ENCODE data around the gene DUOXA1.

Gene DUOXA1, protein sequence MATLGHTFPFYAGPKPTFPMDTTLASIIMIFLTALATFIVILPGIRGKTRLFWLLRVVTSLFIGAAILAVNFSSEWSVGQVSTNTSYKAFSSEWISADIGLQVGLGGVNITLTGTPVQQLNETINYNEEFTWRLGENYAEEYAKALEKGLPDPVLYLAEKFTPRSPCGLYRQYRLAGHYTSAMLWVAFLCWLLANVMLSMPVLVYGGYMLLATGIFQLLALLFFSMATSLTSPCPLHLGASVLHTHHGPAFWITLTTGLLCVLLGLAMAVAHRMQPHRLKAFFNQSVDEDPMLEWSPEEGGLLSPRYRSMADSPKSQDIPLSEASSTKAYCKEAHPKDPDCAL

DNA sequence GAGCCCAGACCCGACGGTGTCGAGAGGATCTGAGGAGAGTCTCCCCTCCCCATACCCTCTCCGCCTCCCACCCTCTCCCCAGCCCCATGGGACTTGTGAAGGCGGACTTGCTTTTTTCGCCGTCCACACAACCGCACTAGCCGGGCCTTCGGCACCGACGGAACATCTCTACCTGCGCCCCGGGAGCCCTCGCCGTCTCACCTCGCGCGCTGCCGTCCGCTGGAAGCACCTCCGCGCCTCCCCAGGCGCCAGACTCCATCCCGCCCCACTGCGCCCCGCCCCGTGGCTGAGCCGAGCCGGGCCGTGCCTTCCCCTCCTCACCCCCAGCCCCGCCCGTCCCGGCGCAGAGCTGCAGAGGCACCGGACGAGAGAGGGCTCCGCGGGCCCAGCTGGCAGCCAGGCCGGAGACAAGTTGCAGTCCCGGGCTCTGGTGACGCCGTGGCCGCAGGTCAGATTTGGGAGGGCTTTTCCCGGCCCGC lies at the start of gene DUOXA1, which contains the start of gene DUOX1:
Gene DUOXA1, minus strand, starts transcription at position 229 of the 479 bp plus-strand sequence. CDS start 6,865 bp downstream, outside the sequence.
Gene DUOX1, plus strand, starts transcription at position 344 of the 479 bp plus-strand sequence. CDS start 1,973 bp downstream, outside the sequence.
- DNase-seq (ENCODE audit: low read depth in 2 of 2), result no peak

DNA sequence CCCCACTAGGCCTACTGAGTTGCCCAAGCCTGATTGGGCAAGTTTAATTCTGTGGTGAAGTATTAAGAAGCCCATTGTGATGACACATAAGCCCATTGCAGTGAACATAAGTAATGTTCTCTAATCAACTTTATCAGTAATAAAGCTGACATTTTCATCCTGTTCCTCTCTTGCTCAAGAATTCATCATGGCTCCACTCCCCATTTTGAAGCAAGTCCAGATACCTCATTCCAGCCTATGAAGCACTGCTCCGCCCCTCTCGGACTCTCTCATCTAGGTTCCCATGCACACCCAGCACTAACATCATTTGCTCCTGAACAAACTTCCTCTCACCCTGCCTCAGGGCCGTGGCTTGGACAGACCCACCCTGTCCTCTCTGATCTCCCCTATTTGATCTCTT lies 47.6 kb upstream of the DUOXA1 start:
- no peak for DNase-seq (ENCODE audit: low read depth in 2 of 2)

DNA sequence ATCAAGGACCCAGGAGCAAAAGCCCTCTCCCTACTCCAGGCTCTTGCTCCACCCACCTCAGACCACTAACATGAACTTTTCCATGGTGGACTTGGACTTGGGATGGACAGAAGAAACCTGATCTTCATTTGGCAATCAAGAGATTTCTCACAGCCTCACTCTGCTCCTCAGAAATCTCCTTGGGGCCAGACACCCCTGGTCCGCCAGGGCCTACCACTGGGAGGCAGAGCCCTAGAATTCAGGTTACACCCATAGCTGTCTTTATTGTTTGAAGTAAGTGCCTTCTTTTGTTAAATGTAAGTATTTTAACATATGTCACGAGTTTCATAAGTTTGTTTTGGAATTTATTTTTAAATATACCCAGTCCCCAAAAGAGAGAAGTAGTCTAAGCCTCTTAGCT lies 44.9 kb upstream of the DUOXA1 start:
- DNase-seq (ENCODE audit: low read depth in 2 of 2), result no peak

DNA sequence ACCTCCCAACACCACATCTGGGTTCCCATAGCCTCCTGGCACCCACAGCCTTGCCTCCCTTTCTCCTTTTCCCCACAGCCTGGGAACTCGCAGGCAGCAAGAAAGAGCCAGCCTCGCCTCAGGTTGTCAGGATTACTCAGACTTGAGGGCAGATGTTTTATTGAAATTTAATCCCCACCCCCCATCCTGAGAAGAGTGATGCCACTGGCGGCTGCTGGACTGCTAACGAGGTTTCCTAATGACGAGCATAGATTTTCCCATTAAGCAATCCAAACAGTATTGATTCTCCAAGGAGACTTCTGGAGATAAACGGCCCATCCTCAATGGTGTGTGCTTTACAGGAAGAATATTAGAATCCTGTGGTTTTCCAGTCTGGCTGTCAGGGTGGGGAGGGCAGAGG lies 44.4 kb upstream of the DUOXA1 start:
- DNase-seq (ENCODE audit: low read depth in 2 of 2), result no peak

DNA sequence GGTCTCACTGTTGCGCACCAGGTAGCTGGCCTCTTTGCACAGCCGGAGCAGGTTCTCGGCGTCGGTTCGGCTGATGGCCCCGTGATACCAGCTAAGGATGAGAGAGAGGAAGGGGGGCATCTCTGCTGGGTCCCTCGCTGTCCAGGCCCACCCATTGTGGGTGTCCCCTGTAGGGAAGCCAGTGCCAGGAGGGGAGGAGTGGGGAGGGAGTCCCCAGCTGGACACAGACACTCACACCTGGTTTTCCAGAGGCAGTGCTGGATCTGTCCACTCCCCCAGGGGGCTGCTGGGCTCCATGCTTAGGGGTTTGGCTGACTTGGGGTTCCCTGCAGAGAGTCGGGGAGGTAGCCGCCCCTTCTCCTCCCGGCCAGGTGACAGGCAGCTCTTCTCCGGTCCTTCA lies 42.2 kb upstream of the DUOXA1 start:
- no peak for DNase-seq (ENCODE audit: low read depth in 2 of 2)

DNA sequence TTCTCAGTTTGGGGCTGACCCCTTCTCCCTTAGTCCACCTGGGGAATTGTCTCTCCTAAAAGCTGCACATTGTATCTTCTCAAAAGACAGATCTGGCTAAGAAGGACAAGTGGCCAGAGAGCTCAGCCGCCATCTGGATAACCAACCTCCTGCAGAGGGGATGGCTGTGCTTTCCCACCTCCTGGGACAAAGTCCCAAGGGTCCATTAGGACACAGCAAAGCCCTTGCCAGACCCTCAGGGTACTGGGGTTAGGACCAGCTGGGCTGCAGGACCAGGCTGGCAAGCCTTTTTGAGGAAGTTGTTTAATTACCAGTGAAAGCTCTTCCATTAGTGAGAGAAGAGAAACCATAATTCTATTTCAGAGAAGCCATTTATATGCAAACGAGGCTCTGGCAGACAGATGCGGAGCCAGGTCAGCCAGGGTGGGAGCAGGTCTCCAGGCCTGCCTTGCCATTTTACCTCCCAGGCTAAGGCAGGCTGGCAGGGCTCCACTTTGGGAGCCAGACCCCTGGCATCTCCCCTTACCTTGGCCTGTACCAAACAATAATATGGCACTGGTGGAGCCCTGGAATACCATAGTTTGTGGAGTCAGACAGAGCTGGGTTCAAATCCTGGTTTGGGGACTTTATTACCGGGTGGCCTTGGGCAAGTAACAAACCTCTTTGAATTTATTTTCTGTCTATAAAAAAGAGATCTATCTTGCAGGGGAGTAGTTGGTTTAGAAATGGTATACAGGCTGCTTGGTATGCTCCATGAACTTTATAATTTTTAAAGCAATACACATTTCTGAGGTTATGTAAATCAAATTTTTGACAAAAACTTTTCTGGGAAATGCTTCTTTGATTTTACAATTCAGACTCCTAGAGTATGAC lies 40.2 kb upstream of the DUOXA1 start:
- no peak for DNase-seq (ENCODE audit: low read depth in 2 of 2)

DNA sequence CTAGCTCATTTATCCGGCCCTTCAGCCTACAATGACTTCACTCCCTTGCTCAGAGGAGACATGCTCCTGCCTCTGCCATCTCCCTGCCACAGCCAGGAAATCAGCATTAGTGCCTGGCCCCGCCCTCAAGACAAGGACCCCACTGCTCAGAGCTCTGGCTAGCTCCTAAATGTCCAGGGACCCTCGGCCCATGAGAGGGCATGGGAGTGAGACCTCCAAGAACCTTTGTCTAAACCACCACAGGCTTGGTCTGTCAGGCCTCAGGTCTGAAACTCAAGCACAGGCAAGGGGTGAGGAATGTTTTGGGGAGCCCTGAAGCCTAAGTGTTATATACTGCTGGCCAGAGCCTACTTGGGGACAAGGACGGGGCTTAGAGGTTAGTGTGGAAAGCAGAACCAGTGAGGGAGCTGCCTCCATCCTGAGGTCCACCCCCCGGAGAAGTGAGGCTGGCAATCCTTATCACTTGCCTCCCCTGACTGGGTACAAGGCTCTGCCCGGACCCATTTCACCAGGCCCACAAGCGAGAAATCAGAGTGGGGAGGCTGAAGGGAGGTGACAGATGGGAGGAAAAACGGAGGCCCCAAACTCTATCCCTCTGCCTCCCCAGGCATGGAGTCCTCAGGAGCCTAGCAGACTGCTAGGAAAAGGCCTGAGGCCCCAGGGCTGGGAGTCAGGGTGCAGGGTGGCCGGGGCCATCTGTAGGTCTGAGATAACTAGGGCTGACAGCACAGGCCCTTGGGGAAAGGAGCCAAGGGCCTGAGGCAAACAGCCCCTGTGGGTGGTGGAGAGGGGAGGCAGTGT lies 39.3 kb upstream of the DUOXA1 start:
- DNase-seq (ENCODE audit: low read depth in 2 of 2), result no peak

DNA sequence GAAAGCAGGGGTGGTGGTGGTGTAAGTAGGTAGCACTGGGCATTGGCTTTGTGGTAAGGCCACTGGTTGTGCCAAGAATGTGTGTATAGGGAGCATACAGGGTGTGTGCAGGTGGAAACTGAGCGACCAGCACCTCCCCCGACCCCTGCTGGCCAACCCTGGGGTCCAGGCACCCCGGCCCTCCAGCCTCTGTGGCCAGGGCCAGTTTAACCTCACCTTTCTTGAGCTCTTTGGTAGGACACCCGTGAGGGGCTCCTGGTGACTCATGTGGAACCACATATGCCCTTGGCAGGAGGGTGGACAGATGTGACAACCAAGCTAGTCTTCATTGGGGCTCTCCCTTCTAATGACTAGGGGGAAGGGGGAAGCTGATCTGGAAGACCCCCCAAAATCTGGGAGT lies 38.6 kb upstream of the DUOXA1 start:
- no peak for DNase-seq (ENCODE audit: low read depth in 2 of 2)

DNA sequence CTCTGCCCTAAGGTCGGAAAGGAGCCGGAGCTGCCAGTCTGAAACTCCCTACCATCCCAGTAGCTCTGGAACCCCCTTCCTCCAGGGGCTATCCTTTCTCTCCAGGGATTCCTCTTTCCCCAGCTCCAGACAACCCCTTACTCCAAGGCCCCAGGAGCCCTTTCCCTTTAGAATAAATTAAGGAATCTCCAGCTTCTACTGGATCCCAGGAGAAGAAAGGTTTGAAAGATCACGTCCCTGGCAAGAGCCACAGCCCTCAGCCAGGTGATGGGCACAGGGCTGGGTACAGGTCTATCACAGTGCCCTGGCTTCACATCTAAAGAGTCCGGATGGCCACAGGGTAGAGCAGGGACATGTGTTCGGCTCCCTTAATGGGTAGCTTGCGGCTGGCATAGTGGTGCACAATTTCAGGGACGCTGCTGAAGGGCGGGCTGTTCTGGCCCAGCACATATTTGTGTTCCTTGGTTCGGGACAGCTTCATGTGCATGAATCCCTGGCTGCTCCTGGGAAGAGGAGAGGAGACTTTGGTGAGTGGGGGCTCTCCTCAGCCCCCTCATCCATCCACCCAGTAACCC lies 38.0 kb upstream of the DUOXA1 start:
- DNase-seq (ENCODE audit: low read depth in 2 of 2), result no peak

DNA sequence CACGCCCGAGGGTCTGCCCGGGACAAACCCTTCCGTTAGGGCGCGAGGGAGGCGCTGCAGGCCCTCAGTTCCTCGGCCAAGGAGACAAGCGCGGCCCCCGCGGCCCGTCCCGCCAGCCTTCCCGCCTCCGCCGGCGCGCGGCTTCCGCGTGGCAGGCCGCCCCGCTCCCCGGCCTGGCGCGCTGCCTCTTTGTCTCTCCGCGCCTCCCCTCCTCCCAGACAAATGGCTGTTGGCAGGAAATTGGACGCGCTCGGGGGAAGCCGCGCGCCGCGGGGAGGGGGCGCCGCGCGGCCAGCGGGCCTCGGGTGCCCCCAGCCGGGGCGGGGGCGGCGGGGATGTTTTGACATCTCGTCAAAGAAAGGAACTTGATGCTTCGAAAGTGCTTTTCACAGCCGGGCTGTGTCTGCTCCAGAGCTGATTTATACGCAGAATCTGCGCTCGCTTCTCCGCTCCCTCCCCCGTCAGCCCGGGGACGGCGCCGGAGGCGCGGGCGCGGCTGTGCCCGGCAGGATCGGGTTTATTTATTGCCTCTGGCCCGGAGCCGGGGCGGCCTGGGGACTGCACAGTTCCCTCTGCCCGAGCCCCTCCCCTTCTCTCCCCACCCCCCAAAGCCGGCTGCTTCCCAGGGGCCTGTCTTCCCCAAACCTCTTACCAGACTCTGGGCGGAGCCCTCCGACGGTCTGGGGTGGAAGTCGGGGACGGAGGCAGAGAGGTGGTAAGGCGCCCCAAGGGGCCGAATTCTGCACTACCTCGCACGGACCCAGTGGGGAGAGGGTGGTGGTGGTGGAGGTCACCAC lies 37.4 kb upstream of the DUOXA1 start:
- peak; percentile 70 to 78 for DNase-seq (ENCODE audit: low read depth in 2 of 2)

DNA sequence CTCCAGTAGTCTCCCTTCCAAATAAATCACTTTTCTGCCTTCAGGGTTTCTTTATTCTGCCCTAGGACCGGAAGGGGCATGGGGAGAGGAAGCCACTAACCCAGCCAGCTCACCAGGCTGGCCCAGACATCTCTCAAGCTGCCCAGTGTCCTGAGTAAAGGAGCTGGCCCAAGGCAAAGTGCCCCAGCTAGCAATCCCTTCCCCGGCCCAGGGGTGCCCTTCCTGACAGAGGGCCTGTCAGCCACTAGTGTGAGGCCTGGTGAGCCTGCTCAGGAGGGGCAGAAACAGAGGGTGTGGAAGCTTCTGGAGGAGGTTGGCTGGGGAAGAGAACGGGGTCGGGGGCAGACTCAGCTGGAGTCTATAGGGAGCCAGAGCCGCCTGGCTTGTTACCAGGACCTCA lies 35.9 kb upstream of the DUOXA1 start:
- no peak for DNase-seq (ENCODE audit: low read depth in 2 of 2)

DNA sequence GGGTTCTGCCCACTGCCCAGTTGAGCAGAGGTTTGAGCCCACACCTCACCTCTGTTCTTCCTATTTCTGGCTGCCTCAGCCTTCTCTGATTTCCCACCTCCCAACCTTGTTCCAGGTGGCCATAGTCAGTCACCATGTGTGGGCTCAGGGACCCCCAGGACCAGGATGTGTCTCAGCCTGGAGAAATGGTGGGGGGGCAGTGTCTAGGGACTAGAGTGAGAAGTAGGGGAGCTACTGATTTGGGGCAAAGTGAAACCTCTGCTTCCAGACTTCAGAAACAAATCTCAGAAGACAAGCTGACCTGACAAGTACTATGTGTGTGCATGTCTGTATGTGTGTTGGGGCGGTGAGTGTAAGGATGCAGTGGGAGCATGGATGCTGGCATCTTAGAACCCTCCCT lies 35.2 kb upstream of the DUOXA1 start:
- DNase-seq (ENCODE audit: low read depth in 2 of 2), result no peak

DNA sequence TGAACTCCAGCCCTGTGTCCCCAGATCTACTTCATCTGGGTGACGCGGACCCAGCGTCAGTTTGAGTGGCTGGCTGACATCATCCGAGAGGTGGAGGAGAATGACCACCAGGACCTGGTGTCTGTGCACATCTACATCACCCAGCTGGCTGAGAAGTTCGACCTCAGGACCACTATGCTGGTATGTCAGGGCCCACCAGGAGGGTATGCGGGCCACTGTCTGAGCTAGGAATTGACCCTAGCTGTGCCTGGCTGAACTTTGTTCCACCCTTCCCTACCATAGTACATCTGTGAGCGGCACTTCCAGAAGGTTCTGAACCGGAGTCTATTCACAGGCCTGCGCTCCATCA lies 33.8 kb upstream of the DUOXA1 start:
- DNase-seq (ENCODE audit: low read depth in 2 of 2), result no peak

DNA sequence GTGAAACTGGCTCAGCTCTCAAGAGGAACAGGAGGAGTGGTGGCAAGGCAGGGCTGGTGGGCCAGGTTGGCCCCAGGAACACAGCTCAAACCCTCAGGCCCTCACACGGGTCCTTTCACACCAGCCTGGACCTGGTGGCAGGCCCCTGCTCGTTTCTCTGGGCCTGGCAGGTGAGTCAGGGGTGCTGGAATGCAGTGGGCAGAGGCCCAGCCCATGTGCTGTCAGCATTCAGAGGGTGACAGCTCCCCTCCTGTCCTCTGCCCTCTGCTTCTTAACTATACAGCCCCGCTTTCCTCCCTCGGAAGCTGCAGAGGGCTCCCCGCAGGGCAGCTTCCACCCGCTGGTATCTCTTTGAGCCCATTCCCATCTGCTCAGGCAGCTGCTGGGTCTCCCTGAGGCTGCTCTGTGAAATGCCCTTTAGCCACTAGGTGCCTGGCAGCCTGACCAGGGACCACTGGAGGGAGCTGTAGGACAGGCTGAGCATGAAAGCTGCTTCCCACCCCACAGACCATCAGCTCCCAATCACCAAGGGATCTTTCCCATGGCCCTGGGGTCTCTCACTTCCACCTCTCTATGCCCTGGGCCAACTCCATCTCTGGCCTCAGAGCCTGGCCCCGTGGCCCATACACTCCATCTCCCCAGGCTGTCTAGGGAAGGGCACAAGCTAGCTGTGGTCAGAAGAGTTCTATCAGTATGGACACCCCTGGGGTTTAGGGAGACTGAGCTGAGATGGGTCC lies 33.3 kb upstream of the DUOXA1 start:
- peak; percentile 40 to 59 for DNase-seq (ENCODE audit: low read depth in 2 of 2)

DNA sequence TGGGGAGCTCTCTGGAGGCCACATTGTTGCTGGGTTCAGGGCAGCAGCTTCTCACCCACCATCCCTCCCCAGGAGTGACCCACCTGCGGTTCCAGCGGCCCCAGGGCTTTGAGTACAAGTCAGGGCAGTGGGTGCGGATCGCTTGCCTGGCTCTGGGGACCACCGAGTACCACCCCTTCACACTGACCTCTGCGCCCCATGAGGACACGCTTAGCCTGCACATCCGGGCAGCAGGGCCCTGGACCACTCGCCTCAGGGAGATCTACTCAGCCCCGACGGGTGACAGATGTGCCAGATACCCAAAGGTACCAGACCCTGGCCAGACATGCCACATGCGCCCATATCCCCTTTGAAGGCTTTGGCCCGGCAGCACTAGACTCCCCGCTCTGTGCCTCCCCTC lies 32.0 kb upstream of the DUOXA1 start:
- DNase-seq (ENCODE audit: low read depth in 2 of 2), result no peak

DNA sequence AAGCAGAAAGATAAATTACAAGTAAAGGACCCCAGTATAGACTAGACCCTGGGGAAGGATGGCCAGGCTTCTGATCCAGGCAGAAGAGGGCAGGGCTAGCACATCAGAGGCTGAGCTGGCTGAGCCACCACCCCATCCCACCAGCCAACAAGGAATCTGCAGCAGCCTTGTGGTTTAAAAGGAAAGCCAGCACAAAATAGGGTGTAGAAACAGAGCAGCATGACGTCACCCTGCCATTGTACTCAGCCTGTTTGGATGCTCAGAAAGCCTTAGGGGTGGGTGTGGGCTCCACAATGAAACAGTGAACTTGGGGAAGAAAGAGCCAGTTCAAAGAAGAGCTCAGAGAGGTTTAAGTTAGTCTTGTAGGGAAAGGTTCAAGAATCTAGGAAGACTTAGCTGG lies 28.3 kb upstream of the DUOXA1 start:
- no peak for DNase-seq (ENCODE audit: low read depth in 2 of 2)

DNA sequence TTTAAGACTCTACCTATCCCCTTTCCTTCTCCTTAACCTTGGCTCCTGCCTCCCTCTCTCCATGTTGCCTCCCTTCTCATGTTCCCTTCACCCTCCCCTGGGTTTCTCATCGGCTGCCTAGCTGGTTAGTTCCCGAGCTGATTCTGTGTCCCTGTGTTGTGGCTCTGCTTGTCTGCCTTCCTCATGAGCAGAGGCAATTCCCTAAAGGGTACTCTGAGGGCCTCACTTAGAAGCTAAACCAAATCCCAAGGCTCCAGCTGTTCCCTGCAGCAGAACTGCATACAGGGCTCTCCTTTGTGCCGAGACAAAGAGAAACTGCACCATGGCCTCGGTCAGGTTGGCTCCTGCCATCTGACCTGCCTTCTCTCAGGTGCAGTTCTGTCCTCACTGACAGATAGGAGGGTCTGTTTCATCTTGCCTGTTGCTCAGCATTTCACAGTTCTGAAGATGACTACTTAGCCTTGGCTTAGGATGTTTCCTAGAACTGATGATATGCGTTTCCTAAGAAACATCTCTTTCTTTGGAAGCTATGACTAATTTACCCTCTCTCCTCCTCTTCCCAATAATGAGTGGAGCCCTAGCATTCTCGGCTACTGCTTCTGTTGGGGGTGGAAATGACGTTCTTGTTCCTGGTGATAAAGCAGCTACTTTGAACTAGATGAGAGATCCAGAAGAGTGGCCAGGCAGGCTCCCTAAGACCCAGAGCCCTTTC lies 27.2 kb upstream of the DUOXA1 start:
- no peak for DNase-seq (ENCODE audit: low read depth in 2 of 2)

DNA sequence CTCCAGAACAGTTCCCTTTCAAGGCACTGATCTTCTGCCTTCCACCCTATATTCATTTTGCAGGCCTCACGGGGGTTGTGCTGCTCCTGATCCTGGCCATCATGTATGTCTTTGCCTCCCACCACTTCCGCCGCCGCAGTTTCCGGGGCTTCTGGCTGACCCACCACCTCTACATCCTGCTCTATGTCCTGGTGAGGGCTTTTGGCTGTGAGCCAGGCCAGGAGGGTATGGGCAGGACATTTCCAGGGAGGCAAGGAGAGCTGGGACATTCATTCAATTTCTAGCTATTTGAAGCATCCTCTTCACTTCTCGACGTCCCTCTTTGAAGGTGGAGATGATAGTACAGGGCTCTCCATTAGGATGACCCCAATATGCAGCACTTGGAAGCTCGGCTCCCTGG lies 26.1 kb upstream of the DUOXA1 start:
- DNase-seq (ENCODE audit: low read depth in 2 of 2), result no peak

DNA sequence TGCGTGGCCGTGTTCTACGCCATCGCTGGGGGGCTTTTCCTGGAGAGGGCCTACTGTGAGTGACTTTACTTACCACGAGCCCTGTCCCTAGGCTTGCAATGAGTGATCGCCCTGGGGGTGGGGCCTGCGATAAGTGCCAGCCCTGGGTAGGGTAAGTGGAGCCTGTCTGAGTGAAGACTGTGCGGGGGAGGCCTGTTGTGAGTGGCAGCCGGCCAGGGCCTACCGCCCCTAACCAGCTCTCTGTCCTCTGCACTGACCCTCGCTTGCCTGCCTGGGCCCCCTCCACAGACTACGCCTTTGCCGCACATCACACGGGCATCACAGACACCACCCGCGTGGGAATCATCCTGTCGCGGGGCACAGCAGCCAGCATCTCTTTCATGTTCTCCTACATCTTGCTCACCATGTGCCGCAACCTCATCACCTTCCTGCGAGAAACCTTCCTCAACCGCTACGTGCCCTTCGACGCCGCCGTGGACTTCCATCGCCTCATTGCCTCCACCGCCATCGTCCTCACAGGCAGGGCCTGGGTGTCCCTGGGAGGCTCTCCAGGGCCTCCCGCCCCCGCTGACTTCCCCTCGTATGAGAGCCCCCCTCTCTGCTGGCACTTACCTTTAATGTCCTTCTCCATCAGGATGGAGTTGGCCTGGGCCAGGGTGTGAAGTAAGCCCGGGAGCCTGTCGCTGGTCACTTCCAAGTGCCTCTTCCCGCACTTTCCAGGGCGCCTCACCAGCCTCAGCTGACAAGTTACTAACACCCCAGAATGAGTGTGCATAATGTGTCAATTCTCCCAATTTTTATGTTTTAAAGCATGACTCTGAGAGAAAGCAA lies 22.5 kb upstream of the DUOXA1 start:
- no peak for DNase-seq (ENCODE audit: low read depth in 2 of 2)
